ENCODE results near the gene LRP5. TPM values are rescaled to one million over a fixed set of nuclear protein-coding genes. Genes with fewer than 3 reads are reported as not detected.
"Not testable (repeated sequence)": the region's sequence is repeated elsewhere in the genome, so short reads cannot be mapped to it uniquely, and the experiment has no call there.

The LRP5 gene
- total RNA-seq, 1 experiment from 2014 or later: 55.2 TPM

DNA sequence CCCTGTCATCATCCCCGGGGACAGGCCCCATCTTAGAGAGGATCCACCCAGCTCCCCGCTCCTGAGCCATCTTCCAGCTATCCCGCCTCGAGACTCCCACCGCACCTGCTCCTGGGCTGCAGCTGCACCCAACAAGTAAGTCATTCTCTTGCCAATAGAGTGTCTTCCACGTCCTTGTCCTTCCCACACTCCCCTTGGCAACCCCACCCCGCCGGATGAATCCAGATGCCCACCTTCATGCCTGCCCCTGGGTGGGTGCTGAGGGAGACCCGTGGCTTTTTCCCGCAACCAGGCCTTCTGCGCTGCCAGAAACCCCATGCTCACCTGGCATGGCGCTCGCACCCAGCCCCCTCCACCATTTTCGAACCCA is 29.5 kb upstream of the LRP5 start:
- Histone ChIP-seq H3K4me2 (ENCODE audit: low read length) (no peak overlapping the region), H3K9me2 (ENCODE audit: insufficient read depth) (no peaks in the 10 kb centered on the region), H3K4me1 (ENCODE audit: control insufficient read depth in 1 of 2, insufficient read depth in 2 of 2, low read length in 2 of 2) (peaks cover 0 to 12% of the 10 kb centered on the region in 2 experiments; a peak in 2 of 4 replicates), H2AFZ (ENCODE audit: low read depth, low read length, poor library complexity, severe bottlenecking) (no peak overlapping the region), H3K9me3 (ENCODE audit: control insufficient read depth in 1 of 2, insufficient read depth in 1 of 2, low read depth in 1 of 2, low read length in 2 of 2) (no peaks in the 10 kb centered on the region), H3K4me3 (replicated peaks in 1 of 2; ENCODE audit: low read depth in 1 of 2, low read length in 2 of 2) (no peak overlapping the region), H3K36me3 (ENCODE audit: control insufficient read depth in 1 of 2, insufficient read depth in 2 of 2, low read length in 2 of 2) (no peaks in the 10 kb centered on the region), H3K27me3 (ENCODE audit: insufficient read depth, low read length) (no peaks in the 10 kb centered on the region), H3K27ac (ENCODE audit: low read depth, low read length) (no peak overlapping the region), H3K79me2 (ENCODE audit: insufficient read depth, low read length) (no peaks in the 10 kb centered on the region), H4K20me1 (ENCODE audit: insufficient read depth) (no peaks in the 10 kb centered on the region), H3K9ac (ENCODE audit: low read length) (no peak overlapping the region)
- DNase-seq (ENCODE audit: low read depth, low spot score): no peak
- ChIA-PET RAD21 (ENCODE audit: low non-redundant PET in 1 of 2, low total read pairs in 2 of 2, uncharacterized antibody in 2 of 2, unreplicated experiment in 2 of 2) (no interaction called here), POLR2A (no interaction called here), CTCF (no interaction called here)
- intact Hi-C loops (cut with micrococcal nuclease): no loop called here
- no peak for ATAC-seq
- no TSS peak for BruUV-seq (replicated peaks)
- TF ChIP-seq POLR2A (IDR thresholded peaks at IDR 0.05; ENCODE audit: borderline replicate concordance, extremely low read depth, insufficient read depth, insufficient read length): no peak
- no peak for TF ChIP-seq CEBPB (IDR thresholded peaks at IDR 0.05; ENCODE audit: low read depth)
- no peak for TF ChIP-seq SP1 (IDR thresholded peaks at IDR 0.05; ENCODE audit: low read depth)
- no peak for TF ChIP-seq TCF7L2 (IDR thresholded peaks at IDR 0.05; ENCODE audit: borderline replicate concordance, extremely low read depth, insufficient read depth, insufficient read length)
- no peak for TF ChIP-seq ELF1 (IDR thresholded peaks at IDR 0.05; ENCODE audit: borderline replicate concordance, low read depth)
- no peak for TF ChIP-seq RAD21 (IDR thresholded peaks at IDR 0.05; ENCODE audit: low read depth)
- TF ChIP-seq, protein P1, sequence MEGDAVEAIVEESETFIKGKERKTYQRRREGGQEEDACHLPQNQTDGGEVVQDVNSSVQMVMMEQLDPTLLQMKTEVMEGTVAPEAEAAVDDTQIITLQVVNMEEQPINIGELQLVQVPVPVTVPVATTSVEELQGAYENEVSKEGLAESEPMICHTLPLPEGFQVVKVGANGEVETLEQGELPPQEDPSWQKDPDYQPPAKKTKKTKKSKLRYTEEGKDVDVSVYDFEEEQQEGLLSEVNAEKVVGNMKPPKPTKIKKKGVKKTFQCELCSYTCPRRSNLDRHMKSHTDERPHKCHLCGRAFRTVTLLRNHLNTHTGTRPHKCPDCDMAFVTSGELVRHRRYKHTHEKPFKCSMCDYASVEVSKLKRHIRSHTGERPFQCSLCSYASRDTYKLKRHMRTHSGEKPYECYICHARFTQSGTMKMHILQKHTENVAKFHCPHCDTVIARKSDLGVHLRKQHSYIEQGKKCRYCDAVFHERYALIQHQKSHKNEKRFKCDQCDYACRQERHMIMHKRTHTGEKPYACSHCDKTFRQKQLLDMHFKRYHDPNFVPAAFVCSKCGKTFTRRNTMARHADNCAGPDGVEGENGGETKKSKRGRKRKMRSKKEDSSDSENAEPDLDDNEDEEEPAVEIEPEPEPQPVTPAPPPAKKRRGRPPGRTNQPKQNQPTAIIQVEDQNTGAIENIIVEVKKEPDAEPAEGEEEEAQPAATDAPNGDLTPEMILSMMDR (IDR thresholded peaks at IDR 0.05 in 2 of 3, conservative IDR thresholded peaks at IDR 0.05 in 1 of 3; ENCODE audit: borderline replicate concordance in 1 of 3, insufficient read depth in 1 of 3, low read depth in 2 of 3, low read length in 2 of 3): no peak
- no peak for TF ChIP-seq EZH2phosphoT487 (IDR thresholded peaks at IDR 0.05; ENCODE audit: borderline replicate concordance)
- TF ChIP-seq FOSL1 (IDR thresholded peaks at IDR 0.05; ENCODE audit: low read depth): no peak

DNA sequence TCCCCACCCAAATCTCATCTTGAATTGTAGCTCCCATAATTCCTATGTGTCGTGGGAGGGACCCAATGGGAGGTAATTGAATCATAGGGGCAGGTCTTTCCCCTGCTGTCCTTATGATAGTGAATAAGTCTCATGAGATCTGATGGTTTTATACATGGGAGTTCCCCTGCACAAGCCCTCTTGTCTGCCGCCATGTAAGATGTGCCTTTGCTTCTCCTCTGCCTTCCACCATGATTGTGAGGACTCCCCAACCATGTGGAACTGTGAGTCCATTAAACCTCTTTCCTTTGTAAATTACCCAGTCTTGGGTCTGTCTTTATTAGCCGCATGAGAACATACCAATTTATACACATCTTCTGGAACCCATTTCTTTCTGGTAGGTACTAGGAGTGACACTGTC is 27.8 kb upstream of the LRP5 start:
- CTCF ChIA-PET; H3K36me3 ChIP-seq (ENCODE audit: control insufficient read depth in 1 of 2, insufficient read depth in 2 of 2, low read length in 2 of 2); BruUV-seq (replicated peaks); H2AFZ ChIP-seq (ENCODE audit: low read depth, low read length, poor library complexity, severe bottlenecking); DNase-seq (ENCODE audit: low read depth, low spot score); H4K20me1 ChIP-seq (ENCODE audit: insufficient read depth); H3K9me2 ChIP-seq (ENCODE audit: insufficient read depth); H3K9me3 ChIP-seq (ENCODE audit: control insufficient read depth in 1 of 2, insufficient read depth in 1 of 2, low read depth in 1 of 2, low read length in 2 of 2); H3K4me3 ChIP-seq (replicated peaks in 1 of 2; ENCODE audit: low read depth in 1 of 2, low read length in 2 of 2); intact Hi-C loops (cut with micrococcal nuclease); H3K4me1 ChIP-seq (ENCODE audit: control insufficient read depth in 1 of 2, insufficient read depth in 2 of 2, low read length in 2 of 2); POLR2A ChIA-PET; H3K27me3 ChIP-seq (ENCODE audit: insufficient read depth, low read length); H3K27ac ChIP-seq (ENCODE audit: low read depth, low read length); H3K79me2 ChIP-seq (ENCODE audit: insufficient read depth, low read length); ATAC-seq; RAD21 ChIA-PET (ENCODE audit: low non-redundant PET in 1 of 2, low total read pairs in 2 of 2, uncharacterized antibody in 2 of 2, unreplicated experiment in 2 of 2); H3K4me2 ChIP-seq (ENCODE audit: low read length); H3K9ac ChIP-seq (ENCODE audit: low read length): not testable (repeated sequence)

Data from HCT116 (cell line).